Mesothelial cell of epicardium (in vitro differentiated cells): ENCODE measurements around the gene STK10. TPM values are rescaled to one million over a fixed set of nuclear protein-coding genes. Genes with fewer than 3 reads are reported as not detected.
"Not testable (repeated sequence)": the region's sequence is repeated elsewhere in the genome, so short reads cannot be mapped to it uniquely, and the experiment has no call there.

ENCODE experiments used
- DNase-seq, 2 experiments: peaks; one replicate each; pipeline ENCODE4 v3.0.0; 2021; ENCODE audit warnings: low spot score in 2 of 2; ENCODE audit not compliant: unreplicated experiment in 2 of 2
- H3K27ac Mint-ChIP-seq: 2 replicates; pipeline ENCODE4 v1.8.0; 2021; ENCODE audit warnings: mixed read lengths
- H3K27me3 Mint-ChIP-seq: 2 replicates; pipeline ENCODE4 v1.8.0; 2021; ENCODE audit warnings: low read depth, mixed read lengths
- H3K36me3 Mint-ChIP-seq: 2 replicates; pipeline ENCODE4 v1.8.0; 2021; ENCODE audit warnings: mixed read lengths
- H3K4me1 Mint-ChIP-seq: 2 replicates; pipeline ENCODE4 v1.8.0; 2021; ENCODE audit warnings: mixed read lengths
- H3K4me3 Mint-ChIP-seq: 2 replicates; pipeline ENCODE4 v1.8.0; 2021; ENCODE audit warnings: mild to moderate bottlenecking, moderate library complexity, mixed read lengths
- H3K9me3 Mint-ChIP-seq: 2 replicates; pipeline ENCODE4 v1.8.0; 2021; ENCODE audit warnings: mixed read lengths
- total RNA-seq: library from RNA; stranded (reverse); gene quantifications from 3 replicates; pipeline ENCODE4 v1.2.1, GENCODE V29; 2021
- TF ChIP-seq, protein P1 (sequence below): fragments of 200-600 bp; sonication (generic); IDR thresholded peaks from one replicate; pipeline ENCODE4 v1.5.0; 2021; ENCODE audit warnings: antibody characterized with exemption; ENCODE audit not compliant: unreplicated experiment

Gene STK10
- total RNA-seq, 1 donor from 2014 or later, result 15.5 TPM

DNA sequence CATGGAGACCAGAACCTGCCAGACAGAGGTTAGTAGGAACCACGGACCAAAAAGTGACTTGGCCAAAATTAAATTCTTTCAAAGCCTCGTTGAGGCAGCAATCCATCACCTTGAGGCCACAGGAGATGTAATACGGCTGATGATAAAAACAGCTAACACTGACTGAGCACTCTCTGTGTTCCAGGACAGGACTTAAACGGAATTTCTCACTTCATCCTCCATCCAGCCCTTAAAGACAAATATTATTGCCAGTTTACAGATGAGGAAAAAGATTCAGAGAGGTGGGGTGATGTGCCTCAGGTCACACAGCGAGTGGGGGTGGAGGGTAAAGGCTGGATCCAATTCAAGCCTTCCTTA, 25.1 kb downstream of the STK10 start:
- Mint-ChIP-seq H3K27ac (no peak overlapping the region), H3K27me3 (no peaks in the 10 kb centered on the region), H3K4me1 (peaks cover 13% of the 10 kb centered on the region), H3K9me3 (no peaks in the 10 kb centered on the region), H3K4me3 (no peak overlapping the region), H3K36me3 (no peaks in the 10 kb centered on the region)
- no peak for DNase-seq
- TF ChIP-seq, protein P1, sequence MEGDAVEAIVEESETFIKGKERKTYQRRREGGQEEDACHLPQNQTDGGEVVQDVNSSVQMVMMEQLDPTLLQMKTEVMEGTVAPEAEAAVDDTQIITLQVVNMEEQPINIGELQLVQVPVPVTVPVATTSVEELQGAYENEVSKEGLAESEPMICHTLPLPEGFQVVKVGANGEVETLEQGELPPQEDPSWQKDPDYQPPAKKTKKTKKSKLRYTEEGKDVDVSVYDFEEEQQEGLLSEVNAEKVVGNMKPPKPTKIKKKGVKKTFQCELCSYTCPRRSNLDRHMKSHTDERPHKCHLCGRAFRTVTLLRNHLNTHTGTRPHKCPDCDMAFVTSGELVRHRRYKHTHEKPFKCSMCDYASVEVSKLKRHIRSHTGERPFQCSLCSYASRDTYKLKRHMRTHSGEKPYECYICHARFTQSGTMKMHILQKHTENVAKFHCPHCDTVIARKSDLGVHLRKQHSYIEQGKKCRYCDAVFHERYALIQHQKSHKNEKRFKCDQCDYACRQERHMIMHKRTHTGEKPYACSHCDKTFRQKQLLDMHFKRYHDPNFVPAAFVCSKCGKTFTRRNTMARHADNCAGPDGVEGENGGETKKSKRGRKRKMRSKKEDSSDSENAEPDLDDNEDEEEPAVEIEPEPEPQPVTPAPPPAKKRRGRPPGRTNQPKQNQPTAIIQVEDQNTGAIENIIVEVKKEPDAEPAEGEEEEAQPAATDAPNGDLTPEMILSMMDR, result no peak

DNA sequence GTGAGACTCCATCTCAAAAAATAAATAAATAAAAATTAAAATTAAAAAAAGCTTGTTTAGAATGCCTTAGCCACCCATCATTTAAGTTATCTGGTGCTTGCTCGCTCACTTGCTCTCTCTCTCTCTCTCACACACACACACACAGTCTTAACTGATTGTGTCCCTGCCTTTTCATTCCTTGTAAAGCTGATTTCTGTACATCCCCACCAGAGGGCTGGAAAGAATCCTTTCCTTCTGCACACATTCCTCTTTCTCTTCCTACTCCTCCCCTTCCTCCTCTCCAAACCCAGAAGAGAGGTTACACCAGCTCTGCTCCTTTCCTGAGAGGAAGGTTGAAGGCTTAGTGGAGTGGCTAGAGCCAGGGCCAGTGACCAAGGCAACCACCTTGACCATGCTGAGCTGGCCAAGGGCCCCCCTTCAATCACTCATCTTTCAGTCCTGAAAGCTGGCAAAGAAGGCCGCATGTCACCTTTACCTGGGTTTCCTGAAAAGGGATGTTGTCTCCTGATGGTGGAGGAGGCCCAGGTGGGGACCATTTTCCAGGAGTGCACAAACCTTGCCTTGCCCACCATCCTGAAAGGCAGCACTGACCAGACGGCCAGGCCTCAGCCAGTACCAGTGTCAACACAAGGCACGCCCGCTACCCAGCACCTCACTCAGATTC, 25.6 kb downstream of the STK10 start:
- H3K36me3 Mint-ChIP-seq, result no peaks in the 10 kb centered on the region
- DNase-seq, result no peak
- H3K4me3 Mint-ChIP-seq, result no peak overlapping the region
- no peaks in the 10 kb centered on the region for H3K27me3 Mint-ChIP-seq
- peaks cover 13% of the 10 kb centered on the region for H3K4me1 Mint-ChIP-seq
- TF ChIP-seq, protein P1, result no peak
- H3K27ac Mint-ChIP-seq, result no peak overlapping the region
- no peaks in the 10 kb centered on the region for H3K9me3 Mint-ChIP-seq

- TF ChIP-seq, protein P1, result no peak
- Mint-ChIP-seq H3K9me3 (no peaks in the 10 kb centered on the region), H3K4me1 (peaks cover 7% of the 10 kb centered on the region), H3K36me3 (peaks cover 1% of the 10 kb centered on the region), H3K4me3 (no peak overlapping the region), H3K27me3 (no peaks in the 10 kb centered on the region), H3K27ac (no peak overlapping the region)
- no peak for DNase-seq
These were observed 27.5 kb downstream of the STK10 start for GRCh38 chr5:172160506-172160905.

- Mint-ChIP-seq H3K27ac (no peak overlapping the region), H3K36me3 (peaks cover 4% of the 10 kb centered on the region), H3K4me3 (no peak overlapping the region), H3K9me3 (no peaks in the 10 kb centered on the region), H3K27me3 (no peaks in the 10 kb centered on the region), H3K4me1 (peaks cover 7% of the 10 kb centered on the region)
- no peak for DNase-seq
- TF ChIP-seq, protein P1, result no peak
These were observed 29.0 kb downstream of the STK10 start for GRCh38 chr5:172159016-172159415.

- no peak overlapping the region for H3K4me3 Mint-ChIP-seq
These were observed 31.5 kb downstream of the STK10 start for GRCh38 chr5:172156541-172156994.

GRCh38 chr5:172155101-172155500, 32.9 kb downstream of the STK10 start:
- not testable (repeated sequence) for H3K27ac Mint-ChIP-seq, H3K36me3 Mint-ChIP-seq, H3K4me3 Mint-ChIP-seq, H3K4me1 Mint-ChIP-seq, H3K9me3 Mint-ChIP-seq, DNase-seq, H3K27me3 Mint-ChIP-seq

More at GRCh38 chr5:172156541-172156994, 31.5 kb downstream of the STK10 start:
- no peak for DNase-seq
- Mint-ChIP-seq H3K9me3 (no peaks in the 10 kb centered on the region), H3K27ac (no peak overlapping the region), H3K36me3 (peaks cover 4% of the 10 kb centered on the region), H3K27me3 (no peaks in the 10 kb centered on the region), H3K4me1 (peaks cover 4% of the 10 kb centered on the region)
- TF ChIP-seq, protein P1, result no peak
